Natural killer cell (primary cell): Measurements from ENCODE around the gene PRKCB. TPM values are rescaled to one million over a fixed set of nuclear protein-coding genes. Genes with fewer than 3 reads are reported as not detected.

Source experiments
- ATAC-seq, 3 donors: fragments of 150-1000 bp in 2 of 3; fragments of 200-7000 bp in 1 of 3; cut with Tn5 transposase; 1 replicate in 1 of 3; 2 replicates in 2 of 3; pipeline ENCODE4 v1.10.0; 2021; ENCODE audit warnings: mild to moderate bottlenecking in 2 of 3, moderate library complexity in 2 of 3
- DNase-seq, 2 donors: peaks; one replicate each; pipeline versions ENCODE4 v3.0.0 to v3.0.0-alpha.2; 2013 to 2021; ENCODE audit warnings: mixed read lengths in 1 of 2
- H3K27ac ChIP-seq: one replicate; pipeline ENCODE4 v1.5.1; 2013; ENCODE audit warnings: mild to moderate bottlenecking, low read length
- H3K27me3 ChIP-seq: one replicate; pipeline ENCODE4 v1.6.1; 2013; ENCODE audit warnings: low read length; ENCODE audit not compliant: control insufficient read depth, insufficient read depth
- H3K36me3 ChIP-seq: one replicate; pipeline ENCODE4 v1.6.1; 2013; ENCODE audit warnings: low read length; ENCODE audit not compliant: control insufficient read depth, insufficient read depth
- H3K4me1 ChIP-seq: one replicate; pipeline ENCODE4 v1.6.1; 2013; ENCODE audit warnings: low read length; ENCODE audit not compliant: control insufficient read depth, insufficient read depth
- H3K4me3 ChIP-seq: one replicate; pipeline ENCODE4 v1.5.1; 2013; ENCODE audit warnings: low read length
- H3K9me3 ChIP-seq: one replicate; pipeline ENCODE4 v1.6.1; 2013; ENCODE audit warnings: low read length; ENCODE audit not compliant: control insufficient read depth, insufficient read depth
- H3K27ac Mint-ChIP-seq, 2 donors: one replicate each; pipeline ENCODE4 v1.8.0; 2022; ENCODE audit warnings: mild to moderate bottlenecking in 2 of 2, mixed read lengths in 2 of 2, moderate library complexity in 1 of 2
- H3K27me3 Mint-ChIP-seq, 2 donors: one replicate each; pipeline ENCODE4 v1.8.0; 2022; ENCODE audit warnings: low read depth in 2 of 2, mixed read lengths in 2 of 2
- H3K36me3 Mint-ChIP-seq: one replicate; pipeline ENCODE4 v1.8.0; 2022; ENCODE audit warnings: mixed read lengths
- H3K4me1 Mint-ChIP-seq, 2 donors: one replicate each; pipeline ENCODE4 v1.8.0; 2022; ENCODE audit warnings: mixed read lengths in 2 of 2
- H3K4me3 Mint-ChIP-seq: one replicate; pipeline ENCODE4 v1.8.0; 2022; ENCODE audit warnings: mild to moderate bottlenecking, moderate library complexity, mixed read lengths
- H3K9me3 Mint-ChIP-seq, 2 donors: one replicate each; pipeline ENCODE4 v1.8.0; 2022; ENCODE audit warnings: mixed read lengths in 2 of 2
- WGBS: methylation state at CpG from one replicate; pipeline ENCODE4 v1.1.7; 2013; ENCODE audit warnings: missing lambda C conversion rate; ENCODE audit not compliant: insufficient coverage; 5-methylcytosine and 5-hydroxymethylcytosine counted together
- intact Hi-C: fragments of 100-400 bp; cut with micrococcal nuclease; formaldehyde crosslinking; loops from one replicate; pipeline ENCODE4 v1.14.2; 2022
- total RNA-seq, 4 donors: library from RNA; stranded (reverse); fragments of 120-200 nt in 1 of 4; gene quantifications; one replicate each; pipeline versions ENCODE4 v1.2.3 to v1.2.4, GENCODE V29; 2013 to 2022
- TF ChIP-seq, protein P1 (sequence below): fragments of 200-600 bp; IDR thresholded peaks from one replicate; pipeline ENCODE4 v1.8.0; 2022; ENCODE audit warnings: antibody characterized with exemption

Gene PRKCB
- total RNA-seq, 3 donors from 2014 or later (not counting 1 experiment from before 2014, with no cell fraction given) = 182 to 222 (median 183) TPM

DNA sequence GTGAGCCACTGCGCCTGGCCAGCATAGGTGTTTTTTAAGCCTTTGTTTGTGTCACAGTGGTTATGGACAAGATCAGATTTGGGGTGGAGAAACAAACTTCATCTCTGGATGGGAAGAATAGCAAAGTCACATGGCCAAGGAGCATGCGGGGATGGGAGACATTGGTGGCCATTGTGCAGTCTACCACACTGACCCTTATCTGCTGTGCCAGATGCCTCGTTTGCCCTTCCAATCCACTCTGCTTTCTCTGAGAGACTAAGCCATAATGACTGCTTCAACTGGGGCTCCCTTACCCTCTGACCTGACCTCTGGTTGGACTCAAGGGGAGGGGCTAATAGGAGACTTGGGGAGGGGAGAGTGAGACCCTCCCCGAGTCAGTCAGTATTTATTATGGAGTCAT, 166.8 kb downstream of the PRKCB start:
- Histone ChIP-seq H3K4me1 (peaks cover 6% of the 10 kb centered on the region), H3K36me3 (peaks cover 4% of the 10 kb centered on the region), H3K27me3 (no peaks in the 10 kb centered on the region), H3K27ac (no peak overlapping the region), H3K9me3 (no peaks in the 10 kb centered on the region), H3K4me3 (no peak overlapping the region)
- no peaks in the 10 kb centered on the region for H3K9me3 Mint-ChIP-seq
- DNase-seq (no peak), ATAC-seq (no peak)
- no peaks in the 10 kb centered on the region for H3K36me3 Mint-ChIP-seq
- intact Hi-C loops = no loop called here
- peaks cover 35 to 57% of the 10 kb centered on the region in 2 donors for H3K4me1 Mint-ChIP-seq
- H3K4me3 Mint-ChIP-seq = no peak overlapping the region
- no peak overlapping the region for H3K27ac Mint-ChIP-seq
- H3K27me3 Mint-ChIP-seq = no peaks in the 10 kb centered on the region
- WGBS = 100% methylated on average over 4 of the region's 4 CpGs
- TF ChIP-seq, protein P1, sequence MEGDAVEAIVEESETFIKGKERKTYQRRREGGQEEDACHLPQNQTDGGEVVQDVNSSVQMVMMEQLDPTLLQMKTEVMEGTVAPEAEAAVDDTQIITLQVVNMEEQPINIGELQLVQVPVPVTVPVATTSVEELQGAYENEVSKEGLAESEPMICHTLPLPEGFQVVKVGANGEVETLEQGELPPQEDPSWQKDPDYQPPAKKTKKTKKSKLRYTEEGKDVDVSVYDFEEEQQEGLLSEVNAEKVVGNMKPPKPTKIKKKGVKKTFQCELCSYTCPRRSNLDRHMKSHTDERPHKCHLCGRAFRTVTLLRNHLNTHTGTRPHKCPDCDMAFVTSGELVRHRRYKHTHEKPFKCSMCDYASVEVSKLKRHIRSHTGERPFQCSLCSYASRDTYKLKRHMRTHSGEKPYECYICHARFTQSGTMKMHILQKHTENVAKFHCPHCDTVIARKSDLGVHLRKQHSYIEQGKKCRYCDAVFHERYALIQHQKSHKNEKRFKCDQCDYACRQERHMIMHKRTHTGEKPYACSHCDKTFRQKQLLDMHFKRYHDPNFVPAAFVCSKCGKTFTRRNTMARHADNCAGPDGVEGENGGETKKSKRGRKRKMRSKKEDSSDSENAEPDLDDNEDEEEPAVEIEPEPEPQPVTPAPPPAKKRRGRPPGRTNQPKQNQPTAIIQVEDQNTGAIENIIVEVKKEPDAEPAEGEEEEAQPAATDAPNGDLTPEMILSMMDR = no peak

DNA sequence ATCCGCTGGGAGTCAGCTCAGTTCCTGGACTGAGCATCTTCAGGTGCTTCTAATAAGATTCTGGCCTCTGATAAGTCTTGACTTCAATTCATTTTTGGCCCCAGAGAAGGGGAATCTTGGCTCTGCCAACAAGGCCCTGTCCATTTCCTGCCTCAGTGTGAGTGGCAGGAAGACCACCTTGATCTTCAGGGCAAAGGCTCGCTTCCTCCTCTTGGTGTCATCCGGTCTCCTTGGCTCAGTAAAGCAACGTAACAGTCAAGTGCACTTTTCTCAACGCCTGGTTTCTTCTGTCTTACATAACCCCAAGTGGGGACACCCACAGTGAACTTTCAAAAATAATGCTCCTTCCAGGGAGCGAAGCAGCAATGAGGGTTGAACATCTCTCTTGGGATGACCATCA, 169.8 kb downstream of the PRKCB start:
- no peaks in the 10 kb centered on the region for H3K27me3 Mint-ChIP-seq
- 48% methylated on average over 6 of the region's 6 CpGs for WGBS
- no peaks in the 10 kb centered on the region for H3K9me3 ChIP-seq
- H3K4me3 Mint-ChIP-seq = no peak overlapping the region
- DNase-seq = peak in 1 of 2 donors; percentile 32
- no peaks in the 10 kb centered on the region for H3K27me3 ChIP-seq
- peaks cover 3% of the 10 kb centered on the region for H3K36me3 ChIP-seq
- TF ChIP-seq, protein P1 = no peak
- no peak overlapping the region for H3K4me3 ChIP-seq
- intact Hi-C loops = no loop called here
- H3K36me3 Mint-ChIP-seq = no peaks in the 10 kb centered on the region
- peaks cover 20% of the 10 kb centered on the region for H3K4me1 ChIP-seq
- peak overlapping the region in 1 of 2 donors; percentile 70 for H3K27ac Mint-ChIP-seq
- no peak for ATAC-seq
- no peaks in the 10 kb centered on the region for H3K9me3 Mint-ChIP-seq
- H3K4me1 Mint-ChIP-seq = peaks cover 41 to 65% of the 10 kb centered on the region in 2 donors
- no peak overlapping the region for H3K27ac ChIP-seq

DNA sequence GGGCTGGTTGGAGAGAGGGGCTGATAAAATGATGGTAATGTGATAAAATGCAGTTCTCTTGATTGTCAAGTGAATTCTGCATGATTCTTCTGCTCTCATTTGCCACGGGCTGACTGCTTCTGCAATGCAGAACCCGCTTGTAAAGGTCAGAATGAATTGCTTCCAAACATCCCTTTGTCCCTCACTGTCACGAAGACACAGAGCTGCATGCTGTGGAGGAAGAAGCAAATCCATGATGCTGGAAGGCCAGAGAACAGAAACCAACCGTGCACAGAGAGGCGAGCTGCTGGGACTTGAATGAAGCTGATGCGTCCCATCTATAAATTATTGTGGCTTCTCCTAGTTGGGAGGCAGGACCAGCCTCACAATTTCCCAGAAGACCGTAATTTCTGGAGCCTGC, 171.6 kb downstream of the PRKCB start:
- Mint-ChIP-seq H3K4me1 (peaks cover 53 to 75% of the 10 kb centered on the region in 2 donors), H3K27me3 (no peaks in the 10 kb centered on the region), H3K36me3 (no peaks in the 10 kb centered on the region), H3K27ac (no peak overlapping the region), H3K9me3 (no peaks in the 10 kb centered on the region), H3K4me3 (no peak overlapping the region)
- TF ChIP-seq, protein P1 = no peak
- ATAC-seq (no peak), DNase-seq (no peak)
- peaks cover 3% of the 10 kb centered on the region for H3K36me3 ChIP-seq
- 95% methylated on average over 7 of the region's 7 CpGs for WGBS
- H3K27me3 ChIP-seq = no peaks in the 10 kb centered on the region
- no peak overlapping the region for H3K4me3 ChIP-seq
- intact Hi-C loops = no loop called here
- no peaks in the 10 kb centered on the region for H3K9me3 ChIP-seq
- no peak overlapping the region for H3K27ac ChIP-seq
- peaks cover 24% of the 10 kb centered on the region for H3K4me1 ChIP-seq

DNA sequence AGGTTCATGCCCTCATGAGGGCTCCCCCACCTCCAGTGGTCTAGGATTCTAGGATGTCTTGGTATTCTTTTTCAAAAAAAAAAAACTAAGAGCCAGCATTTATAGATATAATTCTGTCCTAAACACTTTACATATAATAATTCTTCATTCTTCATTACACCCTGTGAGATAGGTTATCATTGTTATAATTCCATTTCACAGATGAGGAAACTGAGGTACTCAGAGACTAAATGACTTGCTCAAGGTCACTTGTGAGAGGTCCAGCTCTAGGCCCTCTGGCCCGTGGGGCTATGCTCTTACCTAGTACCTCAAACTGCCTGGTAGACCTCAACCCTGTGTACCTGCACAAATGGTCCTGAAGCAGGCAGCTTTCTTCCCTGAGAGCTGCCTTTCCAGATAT, 172.2 kb downstream of the PRKCB start:
- H3K9me3 Mint-ChIP-seq = no peaks in the 10 kb centered on the region
- Histone ChIP-seq H3K27me3 (no peaks in the 10 kb centered on the region), H3K27ac (no peak overlapping the region), H3K36me3 (peaks cover 3% of the 10 kb centered on the region), H3K4me1 (peaks cover 30% of the 10 kb centered on the region), H3K4me3 (no peak overlapping the region), H3K9me3 (no peaks in the 10 kb centered on the region)
- H3K27me3 Mint-ChIP-seq = no peaks in the 10 kb centered on the region
- WGBS = 96% methylated on average over 1 of the region's 1 CpG
- no peaks in the 10 kb centered on the region for H3K36me3 Mint-ChIP-seq
- H3K27ac Mint-ChIP-seq = peak overlapping the region in 1 of 2 donors; percentile 24
- peaks cover 58 to 75% of the 10 kb centered on the region in 2 donors for H3K4me1 Mint-ChIP-seq
- H3K4me3 Mint-ChIP-seq = no peak overlapping the region
- DNase-seq (no peak), ATAC-seq (no peak)
- intact Hi-C loops = no loop called here
- TF ChIP-seq, protein P1 = no peak
